Endothelial cell (in vitro differentiated cells): Measurements from ENCODE around the gene LRP6. TPM values are rescaled to one million over a fixed set of nuclear protein-coding genes. Genes with fewer than 3 reads are reported as not detected.
"Not testable (repeated sequence)": the region's sequence is repeated elsewhere in the genome, so short reads cannot be mapped to it uniquely, and the experiment has no call there.

Experiments
- DNase-seq: peaks from one replicate; pipeline ENCODE4 v3.0.0; 2021; ENCODE audit warnings: low spot score
- H3K27ac Mint-ChIP-seq: one replicate; pipeline ENCODE4 v1.8.0; 2021; ENCODE audit warnings: mixed read lengths, inconsistent platforms; ENCODE audit not compliant: unreplicated experiment
- H3K27me3 Mint-ChIP-seq: one replicate; pipeline ENCODE4 v1.8.0; 2021; ENCODE audit warnings: mild to moderate bottlenecking, moderate library complexity, mixed read lengths, inconsistent platforms; ENCODE audit not compliant: unreplicated experiment
- H3K36me3 Mint-ChIP-seq: one replicate; pipeline ENCODE4 v1.8.0; 2021; ENCODE audit warnings: mild to moderate bottlenecking, low read depth, mixed read lengths, inconsistent platforms; ENCODE audit not compliant: unreplicated experiment
- H3K4me1 Mint-ChIP-seq: one replicate; pipeline ENCODE4 v1.8.0; 2021; ENCODE audit warnings: mild to moderate bottlenecking, mixed read lengths, inconsistent platforms; ENCODE audit not compliant: unreplicated experiment
- H3K4me3 Mint-ChIP-seq: one replicate; pipeline ENCODE4 v1.8.0; 2021; ENCODE audit warnings: mild to moderate bottlenecking, mixed read lengths, inconsistent platforms; ENCODE audit not compliant: unreplicated experiment
- H3K9me3 Mint-ChIP-seq: one replicate; pipeline ENCODE4 v1.8.0; 2021; ENCODE audit warnings: mixed read lengths, inconsistent platforms; ENCODE audit not compliant: unreplicated experiment
- long read RNA-seq: library from polyadenylated mRNA; unstranded; transcript quantifications from one replicate; pipeline ENCODE4 v2.0.0, GENCODE V29; 2020; ENCODE audit not compliant: unreplicated experiment
- total RNA-seq: library from RNA; stranded (reverse); fragmentation: NEBNext Ultra II Directional; extraction: Animal tissue kit (Norgen Biotek cat#: 25700); gene quantifications from one replicate; pipeline ENCODE4 v1.2.1, GENCODE V29; 2021; ENCODE audit not compliant: unreplicated experiment
- TF ChIP-seq, protein P1 (sequence below): fragments of 200-600 bp; sonication (generic); IDR thresholded peaks from one replicate; pipeline ENCODE4 v1.5.0; 2021; ENCODE audit warnings: antibody characterized with exemption; ENCODE audit not compliant: unreplicated experiment

LRP6 gene
- total RNA-seq = 82.9 TPM
- long read RNA-seq, partial matches to known transcripts = 2 of 3 reads
- long read RNA-seq, other reads (novel, unspliced or antisense) = 1 of 3 reads

DNA sequence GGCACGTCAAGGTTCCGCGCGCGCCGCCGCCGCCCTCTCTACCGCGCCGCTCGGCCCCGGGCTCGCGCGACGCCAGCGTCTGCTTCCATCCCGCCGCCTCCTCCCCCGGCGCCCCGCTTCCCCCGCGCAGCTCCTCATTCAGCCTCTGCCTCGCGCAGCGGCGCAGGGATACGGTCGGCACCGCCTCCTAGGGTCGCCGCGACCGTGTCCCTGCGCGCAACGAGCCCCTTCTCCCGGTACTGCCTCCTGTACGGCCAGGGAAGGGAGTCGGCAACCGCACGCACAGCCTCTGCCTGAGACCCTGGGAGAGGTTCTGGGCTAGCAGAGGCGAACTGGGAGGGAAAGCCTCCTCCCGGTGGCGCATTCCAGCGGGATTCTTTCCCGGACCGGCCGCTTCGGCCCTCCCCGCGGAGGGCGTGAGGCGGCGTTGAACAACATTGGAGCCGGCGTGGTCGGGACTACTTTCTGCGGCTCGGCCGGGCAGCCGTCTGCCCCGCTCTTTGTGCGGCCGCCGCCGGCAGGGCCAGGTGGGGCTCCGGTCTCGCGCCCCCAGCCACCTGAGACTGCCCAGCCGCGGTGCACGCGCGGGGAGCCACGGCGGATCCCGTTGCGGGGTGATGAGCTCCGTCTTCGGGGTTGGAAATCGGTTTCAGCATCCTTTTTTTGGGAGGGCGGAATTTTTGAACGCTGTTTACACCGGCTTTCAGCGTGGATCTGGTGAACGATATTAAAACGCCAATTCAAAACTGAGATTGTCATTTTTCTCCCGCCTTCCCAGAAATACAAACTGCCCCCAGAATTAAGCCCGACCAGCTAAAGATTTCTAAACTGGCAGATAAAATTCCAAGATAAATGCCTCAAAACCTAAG lies at the start of gene LRP6:
Gene LRP6 (minus strand): TSS at position 172 of the 869 bp plus-strand sequence. CDS start 309 bp downstream, outside the sequence.
- Mint-ChIP-seq H3K9me3 (no peaks in the 10 kb centered on the region), H3K4me3 (peak within 1 kb of the TSS; percentile 95), H3K27me3 (no peaks in the 10 kb centered on the region), H3K4me1 (peaks cover 24% of the 10 kb centered on the region), H3K36me3 (peaks cover 16% of the 10 kb centered on the region), H3K27ac (peak within 1 kb of the TSS; percentile 99)
- TF ChIP-seq, protein P1, sequence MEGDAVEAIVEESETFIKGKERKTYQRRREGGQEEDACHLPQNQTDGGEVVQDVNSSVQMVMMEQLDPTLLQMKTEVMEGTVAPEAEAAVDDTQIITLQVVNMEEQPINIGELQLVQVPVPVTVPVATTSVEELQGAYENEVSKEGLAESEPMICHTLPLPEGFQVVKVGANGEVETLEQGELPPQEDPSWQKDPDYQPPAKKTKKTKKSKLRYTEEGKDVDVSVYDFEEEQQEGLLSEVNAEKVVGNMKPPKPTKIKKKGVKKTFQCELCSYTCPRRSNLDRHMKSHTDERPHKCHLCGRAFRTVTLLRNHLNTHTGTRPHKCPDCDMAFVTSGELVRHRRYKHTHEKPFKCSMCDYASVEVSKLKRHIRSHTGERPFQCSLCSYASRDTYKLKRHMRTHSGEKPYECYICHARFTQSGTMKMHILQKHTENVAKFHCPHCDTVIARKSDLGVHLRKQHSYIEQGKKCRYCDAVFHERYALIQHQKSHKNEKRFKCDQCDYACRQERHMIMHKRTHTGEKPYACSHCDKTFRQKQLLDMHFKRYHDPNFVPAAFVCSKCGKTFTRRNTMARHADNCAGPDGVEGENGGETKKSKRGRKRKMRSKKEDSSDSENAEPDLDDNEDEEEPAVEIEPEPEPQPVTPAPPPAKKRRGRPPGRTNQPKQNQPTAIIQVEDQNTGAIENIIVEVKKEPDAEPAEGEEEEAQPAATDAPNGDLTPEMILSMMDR = no peak
- DNase-seq = peak; percentile 91

DNA sequence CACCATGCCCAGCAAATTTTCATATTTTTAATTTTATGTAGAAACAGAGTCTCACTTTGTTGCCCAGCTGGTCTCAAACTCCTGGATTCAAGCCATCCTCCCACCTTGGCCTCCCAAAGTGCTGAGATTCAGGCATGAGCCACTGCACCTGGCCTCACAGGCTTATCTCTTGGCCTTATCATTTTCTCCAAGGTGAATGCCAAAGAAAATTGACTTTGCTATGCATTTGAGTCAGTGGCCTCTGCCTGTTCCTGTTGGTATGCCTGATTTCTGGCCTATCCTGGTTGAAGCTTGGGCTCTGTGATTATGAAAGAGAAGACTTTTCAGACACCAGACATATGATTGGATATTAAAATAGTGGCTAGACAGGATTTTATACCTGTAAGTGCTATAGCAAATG lies 49.0 kb upstream of the LRP6 start:
- no peak overlapping the region for H3K27ac Mint-ChIP-seq
- H3K27me3 Mint-ChIP-seq = peaks cover 5% of the 10 kb centered on the region
- H3K4me3 Mint-ChIP-seq = no peak overlapping the region
- H3K4me1 Mint-ChIP-seq = no peaks in the 10 kb centered on the region
- no peaks in the 10 kb centered on the region for H3K9me3 Mint-ChIP-seq
- no peaks in the 10 kb centered on the region for H3K36me3 Mint-ChIP-seq
- TF ChIP-seq, protein P1 = no peak
- no peak for DNase-seq

DNA sequence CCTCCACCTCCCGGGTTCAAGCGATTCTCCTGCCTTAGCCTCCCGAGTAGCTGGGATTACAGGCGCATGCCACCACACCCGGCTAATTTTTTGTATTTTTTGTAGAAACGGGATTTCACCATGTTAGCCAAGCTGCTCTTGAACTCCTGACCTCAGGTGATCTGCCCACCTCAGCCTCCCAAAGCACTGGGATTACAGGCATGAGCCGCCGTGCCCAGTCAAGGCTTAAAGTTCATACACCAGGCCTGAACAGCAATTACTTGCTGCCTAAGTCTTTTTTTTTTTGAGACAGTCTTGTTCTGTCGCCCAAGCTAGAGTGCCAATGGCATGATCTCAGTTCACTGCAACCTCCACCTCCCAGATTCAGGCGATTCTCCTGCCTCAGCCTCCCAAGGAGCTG lies 43.9 kb upstream of the LRP6 start:
- not testable (repeated sequence) for DNase-seq, H3K36me3 Mint-ChIP-seq, H3K4me1 Mint-ChIP-seq, H3K4me3 Mint-ChIP-seq, H3K9me3 Mint-ChIP-seq, H3K27me3 Mint-ChIP-seq, H3K27ac Mint-ChIP-seq

DNA sequence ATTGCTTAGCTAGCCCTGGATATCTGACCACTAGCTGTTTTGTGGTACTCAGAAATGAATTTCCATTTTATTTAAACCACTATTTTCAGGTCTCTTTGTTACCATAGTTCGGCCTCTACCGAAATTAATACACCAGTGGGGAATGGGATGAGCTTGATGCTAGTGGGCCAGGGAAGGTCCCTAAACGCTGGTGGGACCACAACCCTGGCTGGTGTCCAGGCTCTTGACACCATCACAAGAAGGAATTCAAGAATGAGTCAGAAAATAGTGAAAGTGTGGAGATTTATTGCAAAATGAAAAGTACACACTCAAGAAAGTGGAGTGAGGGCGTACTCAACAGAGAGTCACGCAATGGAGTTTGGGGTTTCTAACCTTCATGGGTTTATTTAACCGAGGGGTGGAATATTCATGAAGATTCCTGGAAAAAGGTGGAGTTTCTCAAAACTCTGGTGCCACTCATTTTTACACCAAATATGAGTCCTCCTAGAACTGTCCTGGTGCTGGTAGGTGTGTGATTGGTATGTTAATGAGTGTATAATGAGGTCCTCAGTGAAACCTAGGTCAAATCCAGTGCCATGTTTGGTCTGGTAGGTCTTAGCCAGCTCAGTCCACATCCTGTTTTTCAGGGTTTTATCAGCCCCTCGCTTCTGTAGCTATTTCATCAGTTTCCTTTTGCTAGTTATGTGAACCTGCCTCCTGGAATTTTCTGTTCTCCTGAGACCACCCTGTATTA lies 38.9 kb upstream of the LRP6 start:
- Mint-ChIP-seq H3K27me3 (no peaks in the 10 kb centered on the region), H3K9me3 (no peaks in the 10 kb centered on the region), H3K36me3 (no peaks in the 10 kb centered on the region), H3K27ac (no peak overlapping the region), H3K4me3 (no peak overlapping the region), H3K4me1 (peaks cover 5% of the 10 kb centered on the region)
- TF ChIP-seq, protein P1 = no peak
- no peak for DNase-seq

DNA sequence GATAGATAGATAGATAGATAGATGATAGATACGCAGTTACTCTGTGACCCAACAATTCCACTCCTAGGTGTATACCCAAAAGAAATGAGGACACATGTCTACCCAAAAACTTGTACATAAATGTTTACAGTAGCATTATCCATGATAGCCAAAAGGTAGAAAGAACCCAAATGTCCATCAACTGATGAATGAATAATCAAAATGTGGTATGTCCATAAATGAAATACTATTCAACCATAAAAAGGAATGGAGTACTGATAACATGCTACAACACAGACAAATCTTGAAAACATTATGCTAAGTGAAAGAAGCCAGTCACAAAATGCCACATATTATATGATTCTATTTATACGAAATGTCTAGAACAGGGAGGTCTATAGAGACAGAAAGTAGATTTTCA lies 36.1 kb upstream of the LRP6 start:
- H3K27ac Mint-ChIP-seq = no peak overlapping the region
- H3K4me3 Mint-ChIP-seq = no peak overlapping the region
- H3K36me3 Mint-ChIP-seq = no peaks in the 10 kb centered on the region
- TF ChIP-seq, protein P1 = no peak
- no peak for DNase-seq
- peaks cover 5% of the 10 kb centered on the region for H3K4me1 Mint-ChIP-seq
- no peaks in the 10 kb centered on the region for H3K9me3 Mint-ChIP-seq
- no peaks in the 10 kb centered on the region for H3K27me3 Mint-ChIP-seq
